ENCODE data around the gene DVL2. TPM values are rescaled to one million over a fixed set of nuclear protein-coding genes. Genes with fewer than 3 reads are reported as not detected.
A peak's percentile ranks its signal among the peaks of the same experiment; 100 is the strongest.

DVL2 gene
- total and polyA plus RNA-seq, 2 of the 13 experiments (the other 11 are each of a cell fraction or from before 2014, with no cell fraction given) = 5.7 to 38.2 TPM

DNA sequence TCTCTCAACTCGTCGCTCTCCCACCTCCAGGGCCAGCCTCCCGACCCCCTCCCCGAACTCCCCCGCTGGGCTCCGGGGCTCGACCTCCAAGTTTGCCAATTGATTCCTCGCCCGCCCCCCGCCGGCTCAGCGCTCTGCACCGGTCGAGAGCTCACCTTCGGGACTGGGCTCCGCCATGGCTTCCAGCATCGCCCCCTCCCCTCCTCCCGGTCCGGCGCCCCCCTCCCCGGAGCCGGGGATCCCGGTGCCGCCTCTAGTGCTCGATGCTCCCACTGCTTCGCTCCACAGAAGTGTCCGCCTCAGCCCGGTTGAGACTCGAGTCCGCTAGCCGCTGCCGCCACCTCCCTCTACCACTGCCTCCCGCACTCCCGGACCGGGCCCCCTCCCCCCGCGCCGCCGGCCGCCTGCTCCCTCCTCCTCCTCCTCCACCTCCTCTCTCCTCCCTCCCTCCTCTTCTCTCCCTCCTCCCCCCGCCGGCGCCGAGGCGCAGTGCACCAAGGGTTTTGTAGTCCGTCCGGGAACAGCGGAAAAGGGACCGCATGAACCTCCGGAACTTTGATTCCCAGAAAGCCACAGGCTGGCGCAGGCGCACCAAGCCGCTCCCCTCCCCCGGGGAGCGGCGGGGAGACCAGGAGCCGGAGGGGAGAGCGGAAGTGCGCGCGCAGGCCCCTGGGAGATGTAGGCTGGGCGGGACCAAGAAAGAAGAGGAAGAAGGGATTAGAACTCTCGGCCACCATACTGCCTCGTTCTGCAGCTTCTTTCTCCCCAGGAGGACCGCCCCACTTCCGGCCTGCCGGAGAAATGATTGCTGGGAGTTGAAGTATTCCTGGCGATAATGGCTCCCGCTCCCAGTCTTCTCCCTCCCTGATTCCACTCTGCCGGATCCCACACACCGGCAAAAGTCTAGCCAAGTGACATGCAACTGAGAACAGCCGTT lies 5.0 kb upstream of the DVL2 start, which contains the start of gene PHF23 (continued):
- TF ChIP-seq GABPB1 (CRISPR knock-in tag; IDR thresholded peaks at IDR 0.05) (peak; percentile 96), ZNF33B (CRISPR knock-in tag; IDR thresholded peaks at IDR 0.05) (peak; percentile 23; the same call in 1 of the 2 replicates), ATF7-NPFF (CRISPR knock-in tag; IDR thresholded peaks at IDR 0.05; ENCODE audit: low read depth) (no peak; the same call in 1 of the 2 replicates), CHD2 (IDR thresholded peaks at IDR 0.05; ENCODE audit: low read depth, low read length) (peak; percentile 36; the same call in 1 of the 2 replicates), ZBTB7A (CRISPR knock-in tag; IDR thresholded peaks at IDR 0.05) (no peak), FIP1L1 (IDR thresholded peaks at IDR 0.05; ENCODE audit: borderline replicate concordance, insufficient read depth, low read depth, low read length) (peak; percentile 91; the same call in 1 of the 2 replicates), ZNF766 (CRISPR knock-in tag; IDR thresholded peaks at IDR 0.05; ENCODE audit: borderline replicate concordance) (peak; percentile 41; the same call in 1 of the 2 replicates), ZFP36L2 (CRISPR knock-in tag; IDR thresholded peaks at IDR 0.05) (no peak), FOXO4 (CRISPR knock-in tag; conservative IDR thresholded peaks at IDR 0.05) (no peak), ZNF230 (CRISPR knock-in tag; IDR thresholded peaks at IDR 0.05) (peak; percentile 89; the same call in 1 of the 2 replicates), TOPORS (CRISPR knock-in tag; IDR thresholded peaks at IDR 0.05) (no peak), ZNF264 (CRISPR knock-in tag; IDR thresholded peaks at IDR 0.05) (no peak), ZNF510 (CRISPR knock-in tag; IDR thresholded peaks at IDR 0.05; ENCODE audit: low read depth) (no peak), REST (IDR thresholded peaks at IDR 0.05; ENCODE audit: borderline replicate concordance in 1 of 2, low read depth in 1 of 2, low read length in 2 of 2) (0 out of 4 replicates have a peak, but pooled peaks of 1 of the 2 experiments have one; percentile 24), PITX1 (CRISPR knock-in tag; IDR thresholded peaks at IDR 0.05) (peak; percentile 94), ZBTB34 (CRISPR knock-in tag; IDR thresholded peaks at IDR 0.05) (no peak), MAX (IDR thresholded peaks at IDR 0.05) (peak; percentile 47)
- TF ChIP-seq, protein P1, sequence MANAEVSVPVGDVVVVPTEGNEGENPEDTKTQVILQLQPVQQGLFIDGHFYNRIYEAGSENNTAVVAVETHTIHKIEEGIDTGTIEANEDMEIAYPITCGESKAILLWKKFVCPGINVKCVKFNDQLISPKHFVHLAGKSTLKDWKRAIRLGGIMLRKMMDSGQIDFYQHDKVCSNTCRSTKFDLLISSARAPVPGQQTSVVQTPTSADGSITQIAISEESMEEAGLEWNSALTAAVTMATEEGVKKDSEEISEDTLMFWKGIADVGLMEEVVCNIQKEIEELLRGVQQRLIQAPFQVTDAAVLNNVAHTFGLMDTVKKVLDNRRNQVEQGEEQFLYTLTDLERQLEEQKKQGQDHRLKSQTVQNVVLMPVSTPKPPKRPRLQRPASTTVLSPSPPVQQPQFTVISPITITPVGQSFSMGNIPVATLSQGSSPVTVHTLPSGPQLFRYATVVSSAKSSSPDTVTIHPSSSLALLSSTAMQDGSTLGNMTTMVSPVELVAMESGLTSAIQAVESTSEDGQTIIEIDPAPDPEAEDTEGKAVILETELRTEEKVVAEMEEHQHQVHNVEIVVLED (CRISPR knock-in tag; IDR thresholded peaks at IDR 0.05; ENCODE audit: borderline replicate concordance) = peak; percentile 87
- TF ChIP-seq, protein P2, sequence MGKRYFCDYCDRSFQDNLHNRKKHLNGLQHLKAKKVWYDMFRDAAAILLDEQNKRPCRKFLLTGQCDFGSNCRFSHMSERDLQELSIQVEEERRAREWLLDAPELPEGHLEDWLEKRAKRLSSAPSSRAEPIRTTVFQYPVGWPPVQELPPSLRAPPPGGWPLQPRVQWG (CRISPR knock-in tag; IDR thresholded peaks at IDR 0.05; ENCODE audit: borderline replicate concordance, low read depth) = no peak

All from HepG2 (cell line).